Measurements from ENCODE around the gene UBASH3B. TPM values are rescaled to one million over a fixed set of nuclear protein-coding genes. Genes with fewer than 3 reads are reported as not detected.

Gene UBASH3B
- total RNA-seq, 1 donor from 2014 or later = 4.3 TPM

DNA sequence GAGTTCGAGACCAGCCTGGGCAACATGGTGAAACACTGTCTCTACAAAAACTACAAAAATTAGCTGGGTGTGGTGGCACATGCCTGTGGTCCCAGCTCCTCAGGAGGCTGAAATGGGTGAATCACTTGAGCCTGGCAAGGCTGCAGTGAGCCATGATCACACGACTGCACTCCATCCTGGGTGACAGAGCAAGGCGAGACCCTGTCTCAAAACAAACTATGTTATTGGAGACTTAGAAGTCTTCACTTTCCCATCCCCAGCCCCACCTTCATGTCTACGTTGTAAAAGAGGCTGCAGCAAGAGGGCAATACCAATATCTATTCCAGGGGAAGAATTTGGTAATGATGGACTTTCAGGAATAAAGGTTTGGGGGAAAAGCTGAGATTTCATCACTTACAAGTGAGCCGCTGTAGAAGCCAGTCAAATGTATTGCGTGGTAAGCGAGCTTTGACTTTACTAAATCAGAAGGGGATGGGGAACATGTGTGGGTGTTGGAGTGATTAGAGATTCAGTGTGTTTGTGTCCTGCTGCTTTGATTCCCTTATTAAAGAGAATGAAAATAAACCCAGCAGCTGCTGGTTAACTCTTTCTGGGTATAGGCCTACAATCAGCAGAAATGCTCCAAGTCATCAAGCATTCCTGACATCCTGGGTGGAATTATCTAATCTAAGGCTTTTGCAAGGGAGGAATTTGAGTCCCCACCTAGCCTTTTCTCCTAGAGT, 53.7 kb downstream of the UBASH3B start:
- TF ChIP-seq, protein P1, sequence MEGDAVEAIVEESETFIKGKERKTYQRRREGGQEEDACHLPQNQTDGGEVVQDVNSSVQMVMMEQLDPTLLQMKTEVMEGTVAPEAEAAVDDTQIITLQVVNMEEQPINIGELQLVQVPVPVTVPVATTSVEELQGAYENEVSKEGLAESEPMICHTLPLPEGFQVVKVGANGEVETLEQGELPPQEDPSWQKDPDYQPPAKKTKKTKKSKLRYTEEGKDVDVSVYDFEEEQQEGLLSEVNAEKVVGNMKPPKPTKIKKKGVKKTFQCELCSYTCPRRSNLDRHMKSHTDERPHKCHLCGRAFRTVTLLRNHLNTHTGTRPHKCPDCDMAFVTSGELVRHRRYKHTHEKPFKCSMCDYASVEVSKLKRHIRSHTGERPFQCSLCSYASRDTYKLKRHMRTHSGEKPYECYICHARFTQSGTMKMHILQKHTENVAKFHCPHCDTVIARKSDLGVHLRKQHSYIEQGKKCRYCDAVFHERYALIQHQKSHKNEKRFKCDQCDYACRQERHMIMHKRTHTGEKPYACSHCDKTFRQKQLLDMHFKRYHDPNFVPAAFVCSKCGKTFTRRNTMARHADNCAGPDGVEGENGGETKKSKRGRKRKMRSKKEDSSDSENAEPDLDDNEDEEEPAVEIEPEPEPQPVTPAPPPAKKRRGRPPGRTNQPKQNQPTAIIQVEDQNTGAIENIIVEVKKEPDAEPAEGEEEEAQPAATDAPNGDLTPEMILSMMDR (IDR thresholded peaks at IDR 0.05) = no peak
- no peak for DNase-seq
- Mint-ChIP-seq H3K4me1 (peaks cover 40% of the 10 kb centered on the region), H3K36me3 (ENCODE audit: low read depth) (no peaks in the 10 kb centered on the region), H3K27ac (no peak overlapping the region), H3K4me3 (no peak overlapping the region), H3K9me3 (no peaks in the 10 kb centered on the region), H3K27me3 (no peaks in the 10 kb centered on the region)
- ChIA-PET POLR2A (no interaction called here), CTCF (interaction anchor here (0.9 to 1.4 kb wide), 2 partner anchors 45 to 75 kb away, joined by 3 to 5 read pairs; no protein-coding TSS in a partner anchor)
- intact Hi-C loops (cut with micrococcal nuclease) = no loop called here
- ATAC-seq (ENCODE audit: low read depth) = no peak

DNA sequence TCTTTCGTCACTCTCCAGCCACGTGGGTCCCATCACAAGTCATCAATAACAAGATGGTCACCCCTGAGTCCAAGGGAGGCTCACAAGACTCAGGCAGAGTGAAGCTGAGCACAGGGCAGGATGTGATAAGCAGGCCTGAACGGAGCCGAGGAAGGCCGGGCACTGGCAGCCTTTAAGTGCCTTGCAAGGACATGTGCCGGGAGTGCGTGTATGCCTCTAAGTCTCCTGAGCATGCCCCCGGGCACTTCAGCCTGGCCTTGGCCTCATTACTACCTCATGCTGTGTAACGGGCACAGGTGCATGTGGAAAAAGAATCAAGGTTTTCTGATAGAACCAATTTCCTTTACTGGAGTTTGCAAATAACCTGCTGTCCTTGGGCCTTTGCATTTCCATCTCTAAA, 55.8 kb downstream of the UBASH3B start:
- TF ChIP-seq, protein P1 (IDR thresholded peaks at IDR 0.05) = no peak
- DNase-seq = no peak
- no peaks in the 10 kb centered on the region for H3K9me3 Mint-ChIP-seq
- no peak overlapping the region for H3K27ac Mint-ChIP-seq
- intact Hi-C loops (cut with micrococcal nuclease) = loop anchor here (10.0 kb wide), 1 partner anchor 353 kb away; the partner anchor contains the start of gene HSPA8
- no peak for ATAC-seq (ENCODE audit: low read depth)
- ChIA-PET CTCF (interaction anchor here (1.3 to 1.6 kb wide), 2 partner anchors 10 to 44 kb away, joined by 3 to 7 read pairs; no protein-coding TSS in a partner anchor), POLR2A (no interaction called here)
- no peaks in the 10 kb centered on the region for H3K36me3 Mint-ChIP-seq (ENCODE audit: low read depth)
- no peak overlapping the region for H3K4me3 Mint-ChIP-seq
- peaks cover 59% of the 10 kb centered on the region for H3K4me1 Mint-ChIP-seq
- H3K27me3 Mint-ChIP-seq = no peaks in the 10 kb centered on the region

DNA sequence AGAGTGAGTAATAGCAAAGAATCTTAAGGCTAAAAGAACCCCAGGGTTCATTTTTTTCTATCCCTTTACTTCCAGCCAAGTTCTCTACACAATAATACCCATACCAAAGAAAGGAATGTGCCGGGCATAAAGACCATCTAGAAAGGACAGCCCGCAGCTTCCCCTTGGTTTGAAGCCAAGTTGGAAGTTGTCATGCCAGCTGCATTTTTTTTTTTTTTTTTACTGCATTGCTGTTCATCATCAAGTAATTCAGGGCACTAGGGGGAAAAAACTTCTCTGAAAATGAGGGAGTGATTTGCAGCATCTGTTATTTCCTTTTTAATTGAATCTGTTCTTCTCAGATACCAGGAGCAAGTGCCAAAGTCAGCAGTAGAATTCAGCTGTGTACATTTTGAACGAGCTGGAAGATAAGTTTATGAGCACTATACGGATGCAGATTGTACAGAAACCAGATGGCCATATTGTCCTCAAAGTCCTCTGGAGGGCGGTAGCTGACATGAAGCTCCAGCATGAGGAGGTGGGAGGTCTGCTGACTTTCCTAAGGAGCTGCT, 56.4 kb downstream of the UBASH3B start:
- Mint-ChIP-seq H3K9me3 (no peaks in the 10 kb centered on the region), H3K4me3 (no peak overlapping the region), H3K4me1 (peaks cover 65% of the 10 kb centered on the region), H3K27ac (no peak overlapping the region), H3K36me3 (ENCODE audit: low read depth) (no peaks in the 10 kb centered on the region), H3K27me3 (no peaks in the 10 kb centered on the region)
- POLR2A ChIA-PET = no interaction called here
- intact Hi-C loops (cut with micrococcal nuclease) = loop anchor here (10.0 kb wide), 1 partner anchor 353 kb away; the partner anchor contains the start of gene HSPA8
- ATAC-seq (ENCODE audit: low read depth) = no peak
- CTCF ChIA-PET = interaction anchor here (1.2 to 1.6 kb wide), 3 partner anchors 11 to 79 kb away, joined by 3 to 7 read pairs (median 3); no protein-coding TSS in a partner anchor
- no peak for DNase-seq
- TF ChIP-seq, protein P1 (IDR thresholded peaks at IDR 0.05) = no peak

DNA sequence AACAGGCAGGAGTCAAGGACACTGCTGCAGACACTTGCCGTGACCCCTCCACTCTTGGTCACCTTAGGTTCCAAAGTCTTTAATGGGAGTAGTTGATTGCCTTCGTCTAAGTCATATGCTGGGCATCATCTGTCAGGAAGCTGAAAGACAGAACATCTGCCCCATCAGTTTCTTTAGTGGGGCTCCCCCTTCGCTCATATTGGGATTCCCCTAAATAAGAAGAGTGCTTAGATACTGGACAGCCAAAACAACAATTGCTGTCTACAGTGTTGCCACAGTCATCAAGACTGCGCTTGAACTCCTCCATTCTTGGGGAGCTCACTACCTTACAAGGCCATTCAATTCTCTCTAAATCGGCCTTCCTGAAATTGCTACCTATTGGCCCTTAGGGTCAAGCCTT, 58.5 kb downstream of the UBASH3B start:
- Mint-ChIP-seq H3K27ac (peak overlapping the region; percentile 65), H3K27me3 (no peaks in the 10 kb centered on the region), H3K4me1 (peaks cover 78% of the 10 kb centered on the region), H3K9me3 (no peaks in the 10 kb centered on the region), H3K36me3 (ENCODE audit: low read depth) (no peaks in the 10 kb centered on the region), H3K4me3 (peak overlapping the region; percentile 32)
- CTCF ChIA-PET = interaction anchor here (0.6 kb wide), 2 partner anchors 23 to 40 kb away, joined by 3 to 4 read pairs; no protein-coding TSS in a partner anchor
- intact Hi-C loops (cut with micrococcal nuclease) = loop anchor here (1.0 to 10.0 kb wide), 5 partner anchors 15 to 351 kb away; partner anchors contain the start of genes HSPA8 and UBASH3B
- POLR2A ChIA-PET = interaction anchor here (1.2 to 4.6 kb wide), 6 partner anchors 15 to 58 kb away, joined by 3 to 16 read pairs (median 4); partner anchors contain the start of gene UBASH3B
- ATAC-seq (ENCODE audit: low read depth) = peak; percentile 55
- TF ChIP-seq, protein P1 (IDR thresholded peaks at IDR 0.05) = no peak
- no peak for DNase-seq

DNA sequence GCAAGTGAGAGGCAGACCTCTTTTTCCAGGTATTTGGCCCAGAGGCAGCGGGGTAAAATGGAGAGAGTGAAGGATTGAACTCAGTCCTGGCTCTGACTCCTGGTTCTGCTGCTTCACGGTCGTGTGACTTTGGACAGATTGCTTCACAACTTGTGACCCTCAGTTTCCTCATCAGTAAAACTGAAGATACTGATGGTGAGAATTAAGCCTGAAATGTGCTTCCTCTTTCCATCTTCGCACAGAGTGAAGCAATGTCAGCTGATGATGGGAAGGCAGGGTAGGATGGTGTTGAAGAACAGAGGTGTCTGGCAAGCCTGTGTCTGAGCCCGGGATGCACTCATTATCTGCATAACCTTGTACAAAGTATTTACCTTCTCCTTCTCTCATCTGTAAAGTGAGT, 59.0 kb downstream of the UBASH3B start:
- ChIA-PET CTCF (interaction anchor here (0.6 kb wide), 1 partner anchor 40 kb away, joined by 4 read pairs; no protein-coding TSS in a partner anchor), POLR2A (interaction anchor here (1.2 to 4.6 kb wide), 5 partner anchors 16 to 58 kb away, joined by 3 to 16 read pairs (median 5); partner anchors contain the start of gene UBASH3B)
- intact Hi-C loops (cut with micrococcal nuclease) = loop anchor here (1.0 to 10.0 kb wide), 5 partner anchors 14 to 350 kb away; partner anchors contain the start of genes HSPA8 and UBASH3B
- peak; percentile 6 for ATAC-seq (ENCODE audit: low read depth)
- H3K27ac Mint-ChIP-seq = peak overlapping the region; percentile 65
- peak overlapping the region; percentile 32 for H3K4me3 Mint-ChIP-seq
- no peaks in the 10 kb centered on the region for H3K9me3 Mint-ChIP-seq
- no peak for DNase-seq
- TF ChIP-seq, protein P1 (IDR thresholded peaks at IDR 0.05) = no peak
- H3K36me3 Mint-ChIP-seq (ENCODE audit: low read depth) = no peaks in the 10 kb centered on the region
- H3K27me3 Mint-ChIP-seq = no peaks in the 10 kb centered on the region
- peaks cover 76% of the 10 kb centered on the region for H3K4me1 Mint-ChIP-seq

Measured in activated B cell treated with CpG ODN at 0.5 μM for 24 hours (primary cell).